NT2/D1 (cell line): ENCODE data around the gene ENDOD1.

Experiments
- SUZ12 ChIP-seq: IDR thresholded peaks from 2 replicates; pipeline ENCODE4 v1.6.1; 2011; ENCODE audit not compliant: insufficient read length, insufficient read depth; ENCODE audit errors: extremely low read depth
- YY1 ChIP-seq: IDR thresholded peaks from 2 replicates; pipeline ENCODE4 v1.6.1; 2011; ENCODE audit not compliant: insufficient read length, insufficient read depth
- ZNF274 ChIP-seq: IDR thresholded peaks from 2 replicates; pipeline ENCODE4 v1.6.1; 2011; ENCODE audit warnings: mild to moderate bottlenecking, low read depth, low read length

GRCh38 chr11:95142431-95142830 lies 52.8 kb downstream of the ENDOD1 start:
- TF ChIP-seq ZNF274 = no peak
- no peak for TF ChIP-seq SUZ12
- TF ChIP-seq YY1 = no peak
